Activated CD8-positive, alpha-beta memory T cell treated with anti-CD3 and anti-CD28 coated beads, Interleukin-2, amount 50 U/mL, for 48 hours (primary cell): ENCODE data around the gene GRIA1.
"Not testable (repeated sequence)": the region's sequence is repeated elsewhere in the genome, so short reads cannot be mapped to it uniquely, and the experiment has no call there.

Experiments
- DNase-seq: peaks from one replicate; pipeline ENCODE4 v3.0.0-alpha.2; 2020

The GRIA1 gene

GRCh38 chr5:153670101-153670500 lies 179.6 kb downstream of the GRIA1 start:
- no peak for DNase-seq

DNA sequence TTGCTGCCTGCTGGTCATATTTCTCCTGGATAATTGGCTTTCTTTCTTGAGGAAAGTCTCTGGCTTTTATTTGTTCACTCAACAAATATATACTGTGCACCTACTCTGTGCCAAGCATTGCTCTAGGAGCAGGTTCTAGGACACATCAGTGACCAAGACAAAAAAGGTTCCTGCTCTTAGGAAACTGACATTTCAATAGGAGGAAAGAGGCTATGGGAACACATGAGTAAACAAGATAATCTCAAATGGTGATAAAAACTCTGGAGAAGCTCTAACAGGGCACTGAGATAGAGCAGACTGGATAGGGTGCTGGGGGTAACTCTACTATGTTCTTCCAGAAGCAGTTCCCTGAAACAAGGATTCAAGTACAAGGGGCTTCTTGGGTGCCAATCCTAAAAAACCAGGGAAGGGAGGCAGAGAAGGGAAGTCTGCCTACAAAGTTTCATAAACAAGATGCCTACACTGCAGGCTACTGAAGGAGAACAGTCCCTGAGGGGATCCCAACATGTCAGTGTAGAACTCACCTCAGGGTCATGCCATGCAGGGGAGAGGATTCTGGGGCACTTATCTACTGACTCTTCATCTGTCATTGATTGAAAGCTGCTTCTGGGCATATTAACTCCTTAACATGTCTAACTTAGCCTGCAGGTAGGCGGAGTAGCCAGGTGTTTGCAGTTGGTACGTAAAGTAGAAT lies 181.3 kb downstream of the GRIA1 start:
- no peak for DNase-seq

GRCh38 chr5:153672347-153673090 lies 182.0 kb downstream of the GRIA1 start:
- DNase-seq, result no peak

- DNase-seq, result no peak
Observed at GRCh38 chr5:153674356-153674755, 183.9 kb downstream of the GRIA1 start.

GRCh38 chr5:153676406-153676805 lies 185.9 kb downstream of the GRIA1 start:
- no peak for DNase-seq

- DNase-seq, result no peak
Observed at GRCh38 chr5:153676821-153677220, 186.4 kb downstream of the GRIA1 start.

- DNase-seq, result no peak
Observed at GRCh38 chr5:153678617-153679329, 188.3 kb downstream of the GRIA1 start.

DNA sequence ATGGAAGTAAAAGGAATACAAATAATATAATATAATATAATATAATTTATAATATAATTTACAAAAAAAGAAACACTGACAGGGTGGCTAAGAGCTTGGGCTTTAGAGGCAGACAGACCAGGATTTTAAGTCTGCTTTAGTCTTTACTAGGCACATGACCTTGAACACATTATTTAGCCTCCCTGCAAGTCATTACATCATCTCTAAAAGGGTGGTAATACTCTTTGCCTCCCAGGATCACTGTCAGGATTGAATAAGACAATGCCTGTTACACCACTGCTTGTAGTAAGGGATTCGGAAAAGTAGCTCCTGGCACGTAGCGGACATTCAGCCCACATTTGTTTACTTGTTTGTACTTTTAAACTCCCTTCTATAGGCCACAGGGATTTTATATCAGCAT lies 199.8 kb downstream of the GRIA1 start:
- DNase-seq, result no peak

GRCh38 chr5:153696256-153696655 lies 205.8 kb downstream of the GRIA1 start:
- DNase-seq, result no peak

GRCh38 chr5:153699035-153699434 lies 208.6 kb downstream of the GRIA1 start:
- no peak for DNase-seq

DNA sequence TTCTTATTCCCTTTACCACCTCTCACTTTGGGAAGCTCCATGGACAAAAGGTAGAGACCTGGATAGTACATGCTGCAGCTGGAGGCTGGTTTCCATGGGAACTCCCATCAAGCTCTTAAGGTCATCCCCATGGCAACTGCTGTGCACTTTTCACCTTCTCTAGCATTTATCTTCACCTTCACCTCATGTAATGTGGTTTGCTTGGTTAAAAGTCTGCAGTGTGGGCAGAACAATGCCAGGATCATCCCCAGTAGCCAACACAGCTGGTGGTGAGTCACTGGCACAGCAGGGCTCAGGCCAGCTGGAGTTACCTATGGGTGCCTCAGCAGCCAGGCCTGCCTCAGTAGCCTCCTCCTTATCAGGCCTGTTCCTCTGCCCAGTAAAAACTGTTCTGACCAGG lies 210.5 kb downstream of the GRIA1 start:
- DNase-seq, result no peak

GRCh38 chr5:153702265-153702664 lies 211.8 kb downstream of the GRIA1 start:
- DNase-seq, result no peak

DNA sequence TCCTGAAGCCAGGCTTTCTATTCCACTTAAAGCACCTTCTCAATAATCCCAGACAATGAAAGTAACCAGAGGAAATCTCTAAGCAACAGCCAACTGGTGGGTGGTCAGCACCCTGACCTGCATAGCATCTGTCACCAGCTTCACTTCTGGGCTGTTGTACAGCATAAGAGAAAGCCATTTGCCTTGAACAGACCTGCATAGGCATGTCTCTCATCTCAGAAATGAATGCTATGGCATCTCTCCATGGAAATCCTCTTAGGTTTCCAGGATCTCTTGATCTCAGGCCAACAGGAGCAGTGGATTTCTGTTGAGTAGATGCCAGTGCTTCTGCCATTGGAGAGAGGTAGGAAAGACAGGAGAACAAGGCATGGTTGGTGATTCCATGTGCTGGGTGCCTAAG lies 213.6 kb downstream of the GRIA1 start:
- no peak for DNase-seq

- DNase-seq, result no peak
Observed at GRCh38 chr5:153707626-153708025, 217.2 kb downstream of the GRIA1 start.

DNA sequence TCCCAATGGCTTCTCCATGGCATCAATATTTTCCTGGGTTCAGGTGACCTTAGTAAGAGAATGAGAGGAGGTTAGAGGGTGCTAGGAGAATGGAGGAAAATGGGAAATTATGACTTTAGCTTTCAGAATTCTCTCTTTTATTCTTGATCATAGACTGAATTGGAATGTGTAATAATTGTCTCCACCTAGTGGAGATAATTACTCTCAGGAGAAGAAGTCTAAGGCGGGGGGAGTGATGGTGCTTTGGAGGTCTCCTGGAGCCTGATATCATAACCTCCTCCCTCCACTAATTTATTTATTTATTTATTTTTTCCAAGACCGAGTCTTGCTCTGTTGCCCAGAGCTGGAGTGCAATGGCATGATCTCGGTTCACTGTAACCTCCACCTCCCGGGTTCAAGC lies 221.3 kb downstream of the GRIA1 start:
- DNase-seq, result no peak

DNA sequence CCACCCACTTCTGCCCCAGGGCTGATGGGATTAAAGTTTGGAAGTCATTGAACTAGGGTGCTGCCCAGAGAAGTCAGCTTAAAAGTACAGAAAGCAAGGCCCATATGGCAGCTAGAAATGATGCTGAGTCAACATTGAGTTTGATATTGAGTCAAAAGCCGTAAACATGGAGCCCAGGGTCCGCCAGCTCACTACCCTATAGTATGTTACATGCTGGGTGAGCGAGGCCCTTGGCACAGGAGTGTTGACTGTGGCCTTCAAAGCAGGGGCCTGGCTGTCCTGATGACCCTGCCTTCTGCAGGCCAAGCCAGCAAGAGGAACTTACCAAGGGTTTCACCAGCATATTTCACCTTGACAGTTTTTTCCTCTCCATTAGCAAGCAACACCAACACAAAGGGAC lies 222.5 kb downstream of the GRIA1 start:
- DNase-seq, result no peak

DNA sequence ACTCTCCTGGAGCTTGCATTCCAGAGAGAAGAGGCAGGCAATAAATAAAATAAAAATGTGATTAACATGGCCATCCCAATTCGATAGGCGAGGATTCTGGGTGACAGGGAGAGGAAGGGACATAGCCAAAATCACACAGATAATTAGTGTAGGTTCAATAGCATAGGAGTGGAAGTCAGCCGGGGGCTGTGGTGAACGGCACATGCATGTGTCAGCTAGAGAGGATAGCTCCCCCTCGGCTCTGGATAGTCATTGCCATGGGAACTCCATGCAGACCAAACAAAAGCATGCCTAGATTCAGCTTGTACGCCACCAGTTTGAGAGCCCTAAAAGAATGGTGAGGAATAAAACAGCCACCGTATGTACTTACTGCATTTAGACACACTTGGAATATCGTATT lies 223.5 kb downstream of the GRIA1 start:
- DNase-seq, result no peak

DNA sequence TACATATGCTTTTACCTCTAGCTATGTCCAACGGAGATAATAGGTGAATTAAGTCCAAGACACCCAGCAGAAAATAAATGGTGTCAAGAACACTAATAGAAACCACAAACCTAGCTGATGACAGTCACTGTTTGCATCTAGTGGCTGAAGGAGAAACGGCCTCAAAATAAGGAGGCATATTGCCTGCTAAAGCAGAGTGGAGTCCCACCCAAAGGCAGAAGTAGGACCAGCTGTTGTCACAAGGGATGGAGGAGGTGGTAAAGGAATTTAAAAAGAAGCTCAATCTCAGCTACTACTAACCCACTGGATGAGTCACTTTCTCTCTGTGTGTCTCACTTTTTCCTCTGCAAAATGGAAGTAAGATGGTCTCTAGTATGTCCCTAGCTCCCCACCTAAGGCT lies 224.3 kb downstream of the GRIA1 start:
- DNase-seq, result no peak

DNA sequence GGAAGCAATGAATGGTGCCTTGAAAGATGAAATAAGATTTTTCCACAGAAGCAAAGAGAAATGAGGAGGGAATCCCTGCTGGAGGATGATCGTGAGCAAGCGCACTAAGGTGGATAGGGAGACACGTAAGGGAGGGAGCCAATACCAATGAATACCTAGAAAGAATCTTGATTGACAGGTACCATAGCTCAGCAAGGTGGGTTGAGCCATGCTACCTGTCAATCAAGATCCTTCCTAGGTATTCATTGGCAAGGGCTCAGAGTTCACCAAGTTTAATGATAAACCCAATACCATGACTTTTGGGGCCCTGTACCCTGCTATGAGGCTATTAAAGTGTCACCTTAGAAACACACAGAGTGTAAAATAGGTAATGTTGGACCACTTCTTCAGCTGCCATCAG lies 226.8 kb downstream of the GRIA1 start:
- no peak for DNase-seq

- no peak for DNase-seq
Observed at GRCh38 chr5:153718713-153719112, 228.2 kb downstream of the GRIA1 start.

GRCh38 chr5:153719324-153719723 lies 228.9 kb downstream of the GRIA1 start:
- DNase-seq, result no peak

GRCh38 chr5:153723022-153723610 lies 232.6 kb downstream of the GRIA1 start:
- DNase-seq, result not testable (repeated sequence)

DNA sequence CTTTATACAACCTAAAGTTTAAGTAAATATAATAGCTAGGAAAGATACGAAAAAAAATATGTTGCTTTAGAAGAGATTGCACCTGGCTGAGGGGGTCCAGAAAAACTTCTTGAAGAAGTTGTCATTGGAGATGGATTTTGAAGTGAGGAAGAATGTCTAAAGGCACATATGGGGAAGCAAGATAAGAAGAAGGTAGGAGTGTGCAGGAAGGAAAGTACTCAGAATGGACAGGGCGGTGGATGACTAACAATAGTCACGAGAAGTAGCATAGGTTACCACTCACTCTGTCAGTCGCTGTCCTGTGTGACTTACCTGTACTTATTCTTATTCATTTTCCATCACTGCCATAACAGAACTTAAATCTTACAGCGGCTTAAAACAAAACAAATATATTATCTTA lies 251.6 kb downstream of the GRIA1 start:
- no peak for DNase-seq

GRCh38 chr5:153744751-153745150 lies 254.3 kb downstream of the GRIA1 start:
- no peak for DNase-seq
